HepG2 (cell line): ENCODE results near the gene PRELP. TPM values are rescaled to one million over a fixed set of nuclear protein-coding genes. Genes with fewer than 3 reads are reported as not detected.

Source experiments
- ATAC-seq: fragments of 200-7000 bp; cut with Tn5 transposase; 3 replicates; pipeline ENCODE4 v1.9.1; 2020; ENCODE audit warnings: mild to moderate bottlenecking, moderate library complexity
- BruUV-seq: library from RNA; stranded (reverse); fragments of 400-500 nt; replicated peaks from 2 replicates; lab custom pipeline; 2021; lab: Mats Ljungman, UMichigan
- CTCF ChIA-PET: fragments of 300-600 bp; formaldehyde crosslinking; extraction: SDS; loops from one replicate; lab custom pipeline; 2021; ENCODE audit warnings: low total read pairs, inconsistent platforms, low intra/inter-chr PET ratio; lab: Yijun Ruan, JAX
- POLR2A ChIA-PET: fragments of 350-600 bp; sonication (Branson Sonifier 250); formaldehyde crosslinking; loops from one replicate; lab custom pipeline; 2020; ENCODE audit warnings: antibody characterized with exemption, inconsistent platforms; lab: Yijun Ruan, JAX
- DNase-seq: peaks from one replicate; pipeline ENCODE4 v3.0.0-alpha.2; 2015; ENCODE audit warnings: low spot score
- FAIRE-seq: peaks from 3 replicates; lab custom pipeline; 2011; peaks lifted over from hg19 to GRCh38; lab: Jason Lieb, UNC
- H2AFZ ChIP-seq: one replicate; pipeline ENCODE4 v1.6.1; 2011; ENCODE audit warnings: low read length, inconsistent platforms
- H3K27ac ChIP-seq: fragments of 300-600 bp; 3 replicates; pipeline ENCODE4 v1.8.0; 2011; ENCODE audit warnings: mixed run types, mild to moderate bottlenecking, mixed read lengths, low read length, inconsistent platforms; ENCODE audit not compliant: insufficient read depth; ENCODE audit errors: extremely low read length
- H3K27me3 ChIP-seq, 2 experiments: fragments of 200-600 bp in 1 of 2; 2 replicates in 1 of 2; 3 replicates in 1 of 2; pipeline versions ENCODE4 v1.6.0 to v1.8.0; 2011; ENCODE audit warnings: low read length in 2 of 2, mild to moderate bottlenecking in 2 of 2, moderate library complexity in 2 of 2, inconsistent platforms in 1 of 2; ENCODE audit not compliant: insufficient read depth in 2 of 2, control insufficient read depth in 1 of 2
- H3K36me3 ChIP-seq, 2 experiments: fragments of 200-600 bp in 1 of 2; replicated peaks in 1 of 2; 2 replicates in 1 of 2; 3 replicates in 1 of 2; pipeline versions ENCODE4 v1.5.1 to v1.8.0; 2011; ENCODE audit warnings: low read length in 2 of 2, inconsistent platforms in 1 of 2; ENCODE audit not compliant: insufficient read depth in 2 of 2, control insufficient read depth in 1 of 2
- H3K4me1 ChIP-seq: 2 replicates; pipeline ENCODE4 v1.5.1; 2012; ENCODE audit warnings: low read length, inconsistent platforms; ENCODE audit not compliant: insufficient read depth
- H3K4me2 ChIP-seq: 2 replicates; pipeline ENCODE4 v1.6.0; 2011; ENCODE audit warnings: low read depth, low read length, inconsistent platforms
- H3K4me3 ChIP-seq, 3 experiments: fragments of 200-600 bp in 1 of 3; sonication (generic), shearing (Covaris generic) in 1 of 3; replicated peaks in 1 of 3; 2 replicates each; pipeline ENCODE4 v1.5.1; 2011 to 2016; ENCODE audit warnings: low read length in 3 of 3, inconsistent platforms in 2 of 3, low read depth in 2 of 3, mild to moderate bottlenecking in 2 of 3, control low read depth in 1 of 3, mixed read lengths in 1 of 3; ENCODE audit not compliant: insufficient read depth in 1 of 3
- H3K79me2 ChIP-seq: one replicate; pipeline ENCODE4 v1.6.1; 2011; ENCODE audit warnings: low read length, inconsistent platforms; ENCODE audit not compliant: insufficient read depth
- H3K9ac ChIP-seq: 2 replicates; pipeline ENCODE4 v1.6.0; 2011; ENCODE audit warnings: mild to moderate bottlenecking, low read depth, low read length, inconsistent platforms; ENCODE audit not compliant: insufficient read depth
- H3K9me3 ChIP-seq: 2 replicates; pipeline ENCODE4 v1.5.1; 2012; ENCODE audit warnings: mild to moderate bottlenecking, low read length
- H4K20me1 ChIP-seq: 2 replicates; pipeline ENCODE4 v1.6.0; 2011; ENCODE audit warnings: inconsistent platforms, mild to moderate bottlenecking, low read length, moderate library complexity; ENCODE audit not compliant: insufficient read depth
- BCL3 ChIP-seq: sonication (generic); formaldehyde crosslinking; IDR thresholded peaks from 2 replicates; pipeline ENCODE4 v1.5.1; 2020; ENCODE audit warnings: mild to moderate bottlenecking, missing genetic modification reagents, moderate library complexity
- MLXIP ChIP-seq: sonication (generic); formaldehyde crosslinking; IDR thresholded peaks from 2 replicates; pipeline ENCODE4 v1.9.0; 2021; ENCODE audit warnings: missing genetic modification reagents, borderline replicate concordance
- SRF ChIP-seq: IDR thresholded peaks from 2 replicates; pipeline ENCODE4 v1.6.1; 2011; ENCODE audit warnings: mild to moderate bottlenecking, low read depth, low read length, moderate library complexity
- ZNF703 ChIP-seq: sonication (generic); formaldehyde crosslinking; IDR thresholded peaks from 2 replicates; pipeline ENCODE4 v1.5.1; 2020; ENCODE audit warnings: missing genetic modification reagents, mild to moderate bottlenecking, moderate library complexity, borderline replicate concordance
- WGBS: methylation state at CpG from one replicate; pipeline ENCODE4 v1.1.6; 2017; ENCODE audit warnings: low lambda C conversion rate; 5-methylcytosine and 5-hydroxymethylcytosine counted together
- in situ Hi-C: cut with HindIII; loops from 2 replicates; pipeline ENCODE4 v1.10.0; 2017; ENCODE audit warnings: low pct_unique_long_range_greater_than_20kb; ENCODE audit not compliant: extremely low pct_ligation_motif_present
- intact Hi-C: fragments of 100-400 bp; cut with micrococcal nuclease; formaldehyde crosslinking; loops from one replicate; pipeline ENCODE4 v1.10.0; 2022; ENCODE audit not compliant: unreplicated experiment
- polyA plus RNA-seq, 8 experiments: library from polyadenylated mRNA; depleted of rRNA in 3 of 8; stranded (reverse) in 7 of 8; unstranded in 1 of 8; fragments of >200 nt; fragmentation: Illumina TruSeq in 4 of 8; extraction: Trizol in 4 of 8; gene quantifications; 2 replicates each; pipeline versions ENCODE4 v1.2.1 to v1.2.3, GENCODE V29; 2011 to 2016; ENCODE audit warnings: low read depth in 4 of 8, missing spikeins in 1 of 8, mixed read lengths in 1 of 8; ENCODE audit not compliant: insufficient read depth in 1 of 8
- total RNA-seq, 5 experiments: library from RNA; depleted of rRNA; stranded (reverse); fragments of >200 nt; fragmentation: Illumina TruSeq; extraction: Trizol; gene quantifications; 2 replicates each; pipeline ENCODE4 v1.2.3, GENCODE V29; 2016; ENCODE audit warnings: low read depth in 1 of 5

The PRELP gene
- total and polyA plus RNA-seq, 2 of the 13 experiments (the other 11 are each of a cell fraction or from before 2014, with no cell fraction given) = not detected

GRCh38 chr1:203453616-203454015, 22.0 kb upstream of the PRELP start (continued):
- TF ChIP-seq SRF (no peak), BCL3 (CRISPR knock-in tag) (no peak), ZNF703 (no peak)

- H3K36me3 ChIP-seq = no peaks in the 10 kb centered on the region
- POLR2A ChIA-PET = no interaction called here
- H4K20me1 ChIP-seq = no peaks in the 10 kb centered on the region
- BruUV-seq = no TSS peak
- no peak overlapping the region for H3K9ac ChIP-seq
- H3K79me2 ChIP-seq = no peaks in the 10 kb centered on the region
- H3K4me1 ChIP-seq = no peaks in the 10 kb centered on the region
- 22% methylated on average over 10 of the region's 18 CpGs for WGBS
- peaks cover 0 to 9% of the 10 kb centered on the region in 2 experiments; a peak in 2 of 5 replicates for H3K27me3 ChIP-seq
- in situ Hi-C loops = no loop called here
- TF ChIP-seq MLXIP (CRISPR knock-in tag) = no peak
- TF ChIP-seq, all 625 proteins: peak for 0
- no peak overlapping the region for H3K4me3 ChIP-seq
- ATAC-seq = no peak
- no peak for FAIRE-seq
- H3K9me3 ChIP-seq = no peaks in the 10 kb centered on the region
- no peak overlapping the region for H3K27ac ChIP-seq
- DNase-seq = no peak
- H2AFZ ChIP-seq = no peak overlapping the region
- intact Hi-C loops = no loop called here
- H3K4me2 ChIP-seq = no peak overlapping the region
- CTCF ChIA-PET = no interaction called here
Measured at GRCh38 chr1:203454986-203455471, 20.6 kb upstream of the PRELP start.
